Fibroblast of upper back skin (primary cell): ENCODE measurements around the gene TWF2.
A peak's percentile ranks its signal among the peaks of the same experiment; 100 is the strongest.

ENCODE experiments used
- DNase-seq: peaks from one replicate; pipeline ENCODE4 v3.0.0-alpha.2; 2013

The TWF2 gene

GRCh38 chr3:52237006-52237656 lies 1.8 kb downstream of the TWF2 start:
- no peak for DNase-seq

- no peak for DNase-seq
Measured at GRCh38 chr3:52236424-52236886, 2.5 kb downstream of the TWF2 start.

- no peak for DNase-seq
Measured at GRCh38 chr3:52234516-52235447, 4.2 kb downstream of the TWF2 start.

- no peak for DNase-seq
Measured at GRCh38 chr3:52233968-52234367, 5.0 kb downstream of the TWF2 start.

GRCh38 chr3:52233108-52233591 lies 5.8 kb downstream of the TWF2 start:
- no peak for DNase-seq

GRCh38 chr3:52232279-52233107 lies 6.5 kb downstream of the TWF2 start:
- no peak for DNase-seq

GRCh38 chr3:52231502-52232278 lies 7.3 kb downstream of the TWF2 start:
- peak; percentile 37 for DNase-seq

- no peak for DNase-seq
Measured at GRCh38 chr3:52230889-52231499, 8.0 kb downstream of the TWF2 start.

GRCh38 chr3:52230461-52230860 lies 8.5 kb downstream of the TWF2 start:
- no peak for DNase-seq

- no peak for DNase-seq
Measured at GRCh38 chr3:52229656-52230055, 9.3 kb downstream of the TWF2 start.

- DNase-seq: no peak
Measured at GRCh38 chr3:52228751-52229291, 10.1 kb downstream of the TWF2 start.

- no peak for DNase-seq
Measured at GRCh38 chr3:52228266-52228665, 10.7 kb downstream of the TWF2 start.

GRCh38 chr3:52227766-52228165 lies 11.2 kb downstream of the TWF2 start:
- no peak for DNase-seq

- no peak for DNase-seq
Measured at GRCh38 chr3:52227117-52227516, 11.8 kb downstream of the TWF2 start.

- no peak for DNase-seq
Measured at GRCh38 chr3:52226229-52226817, 12.6 kb downstream of the TWF2 start.

- no peak for DNase-seq
Measured at GRCh38 chr3:52225452-52226228, 13.3 kb downstream of the TWF2 start, which contains the start of gene TLR9. Gene TLR9 (minus strand): TSS chr3:52225645. CDS start chr3:52225529, 116 bp downstream.

- DNase-seq: no peak
Measured at GRCh38 chr3:52223449-52224408, 15.2 kb downstream of the TWF2 start.

- DNase-seq: no peak
Measured at GRCh38 chr3:52222319-52223221, 16.4 kb downstream of the TWF2 start.
